Mesenchymal stem cell (in vitro differentiated cells and primary cell): ENCODE data around the gene PTPRN2.
"Not testable (repeated sequence)": the region's sequence is repeated elsewhere in the genome, so short reads cannot be mapped to it uniquely, and the experiment has no call there.

Experiments
- DNase-seq: peaks from one replicate; pipeline ENCODE4 v3.0.0-alpha.2; 2013
- H2AFZ ChIP-seq: one replicate; pipeline ENCODE4 v1.6.1; 2013; ENCODE audit warnings: low read depth, mild to moderate bottlenecking, control low read depth, inconsistent platforms, low read length, moderate library complexity
- H2AK5ac ChIP-seq: 2 replicates; pipeline ENCODE4 v1.6.1; 2013; ENCODE audit warnings: low read length, moderate library complexity, mild to moderate bottlenecking, inconsistent platforms; ENCODE audit not compliant: severe bottlenecking
- H2BK120ac ChIP-seq: one replicate; pipeline ENCODE4 v1.6.1; 2013; ENCODE audit warnings: low read depth, mild to moderate bottlenecking, inconsistent platforms, low read length, moderate library complexity
- H2BK12ac ChIP-seq, 2 experiments: one replicate each; pipeline ENCODE4 v1.6.1; 2013; ENCODE audit warnings: inconsistent platforms in 2 of 2, low read length in 2 of 2, mild to moderate bottlenecking in 2 of 2, moderate library complexity in 2 of 2, control low read depth in 1 of 2
- H2BK15ac ChIP-seq: one replicate; pipeline ENCODE4 v1.6.1; 2013; ENCODE audit warnings: mild to moderate bottlenecking, low read depth, inconsistent platforms; ENCODE audit not compliant: poor library complexity, severe bottlenecking
- H2BK5ac ChIP-seq: 2 replicates; pipeline ENCODE4 v1.6.1; 2013; ENCODE audit warnings: low read depth, mild to moderate bottlenecking, low read length, control low read depth, inconsistent platforms; ENCODE audit not compliant: poor library complexity, severe bottlenecking
- H3K14ac ChIP-seq, 2 experiments: one replicate each; pipeline ENCODE4 v1.6.1; 2013; ENCODE audit warnings: inconsistent platforms in 2 of 2, low read length in 2 of 2, control low read depth in 1 of 2, mild to moderate bottlenecking in 1 of 2, moderate library complexity in 1 of 2
- H3K18ac ChIP-seq, 2 experiments: one replicate each; pipeline ENCODE4 v1.6.1; 2013; ENCODE audit warnings: inconsistent platforms in 2 of 2, low read length in 2 of 2, control low read depth in 1 of 2, low read depth in 1 of 2, mild to moderate bottlenecking in 1 of 2
- H3K23ac ChIP-seq, 2 experiments: one replicate each; pipeline ENCODE4 v1.6.1; 2013; ENCODE audit warnings: inconsistent platforms in 2 of 2, low read length in 2 of 2, mild to moderate bottlenecking in 2 of 2, moderate library complexity in 2 of 2, control low read depth in 1 of 2
- H3K27ac ChIP-seq: 2 replicates; pipeline ENCODE4 v1.5.1; 2013; ENCODE audit warnings: mild to moderate bottlenecking, moderate library complexity, low read length, control low read depth, inconsistent platforms; ENCODE audit not compliant: poor library complexity, severe bottlenecking
- H3K27me3 ChIP-seq, 2 experiments: 2 replicates each; pipeline versions ENCODE4 v1.6.1 to v1.7.0; 2013; ENCODE audit warnings: low read length in 2 of 2, mild to moderate bottlenecking in 2 of 2, moderate library complexity in 2 of 2, control low read depth in 1 of 2, inconsistent platforms in 1 of 2; ENCODE audit not compliant: control insufficient read depth in 1 of 2, insufficient read depth in 1 of 2
- H3K36me3 ChIP-seq, 2 experiments: 2 replicates each; pipeline versions ENCODE4 v1.6.1 to v1.7.0; 2013; ENCODE audit warnings: low read length in 2 of 2, control low read depth in 1 of 2, inconsistent platforms in 1 of 2, low read depth in 1 of 2, mild to moderate bottlenecking in 1 of 2; ENCODE audit not compliant: insufficient read depth in 2 of 2, control insufficient read depth in 1 of 2
- H3K4ac ChIP-seq, 2 experiments: one replicate each; pipeline ENCODE4 v1.6.1; 2013; ENCODE audit warnings: inconsistent platforms in 2 of 2, low read length in 2 of 2, mild to moderate bottlenecking in 2 of 2, moderate library complexity in 2 of 2, control low read depth in 1 of 2, low read depth in 1 of 2
- H3K4me1 ChIP-seq: 2 replicates; pipeline ENCODE4 v1.6.1; 2013; ENCODE audit warnings: low read depth, low read length, control low read depth; ENCODE audit not compliant: control insufficient read depth, insufficient read depth
- H3K4me2 ChIP-seq: 2 replicates; pipeline ENCODE4 v1.6.1; 2013; ENCODE audit warnings: low read length, mild to moderate bottlenecking, inconsistent platforms; ENCODE audit not compliant: poor library complexity, severe bottlenecking
- H3K4me3 ChIP-seq, 2 experiments: 2 replicates each; pipeline versions ENCODE4 v1.5.1 to v1.7.0; 2013; ENCODE audit warnings: low read length in 2 of 2, mild to moderate bottlenecking in 2 of 2, control low read depth in 1 of 2, low read depth in 1 of 2; ENCODE audit not compliant: insufficient read depth in 1 of 2
- H3K79me1 ChIP-seq: replicated peaks from 2 replicates; pipeline ENCODE4 v1.6.1; 2013; ENCODE audit warnings: mild to moderate bottlenecking, control low read depth, low read length, inconsistent platforms; ENCODE audit not compliant: poor library complexity, severe bottlenecking
- H3K9ac ChIP-seq: 2 replicates; pipeline ENCODE4 v1.7.0; 2013; ENCODE audit warnings: mild to moderate bottlenecking, low read length, moderate library complexity
- H3K9me3 ChIP-seq: 2 replicates; pipeline ENCODE4 v1.7.0; 2013; ENCODE audit warnings: mild to moderate bottlenecking, low read length; ENCODE audit not compliant: control insufficient read depth
- H4K8ac ChIP-seq: one replicate; pipeline ENCODE4 v1.6.1; 2013; ENCODE audit warnings: inconsistent platforms, mild to moderate bottlenecking, low read length, moderate library complexity
- H4K91ac ChIP-seq: one replicate; pipeline ENCODE4 v1.6.1; 2013; ENCODE audit warnings: mild to moderate bottlenecking, low read length, inconsistent platforms
- WGBS: methylation state at CpG from one replicate; pipeline ENCODE4 v1.1.7; 2013; ENCODE audit warnings: mixed read lengths; 5-methylcytosine and 5-hydroxymethylcytosine counted together

PTPRN2 gene

GRCh38 chr7:158274404-158274811, 313.2 kb downstream of the PTPRN2 start:
- Histone ChIP-seq H3K4ac (no peak overlapping the region), H3K9ac (no peak overlapping the region), H2BK120ac (no peak overlapping the region), H3K23ac (no peak overlapping the region), H3K4me3 (no peak overlapping the region), H3K9me3 (no peaks in the 10 kb centered on the region), H3K4me1 (no peaks in the 10 kb centered on the region), H3K27me3 (no peaks in the 10 kb centered on the region), H2BK12ac (no peak overlapping the region), H3K79me1 (no peaks in the 10 kb centered on the region), H3K18ac (no peak overlapping the region), H3K27ac (no peak overlapping the region), H2AFZ (no peak overlapping the region), H2BK15ac (no peak overlapping the region), H2AK5ac (no peak overlapping the region), H3K14ac (no peak overlapping the region), H4K91ac (no peak overlapping the region), H3K36me3 (no peaks in the 10 kb centered on the region), H4K8ac (no peak overlapping the region), H2BK5ac (no peak overlapping the region), H3K4me2 (no peak overlapping the region)
- no peak for DNase-seq
- WGBS, result 81% methylated on average over 21 of the region's 21 CpGs

DNA sequence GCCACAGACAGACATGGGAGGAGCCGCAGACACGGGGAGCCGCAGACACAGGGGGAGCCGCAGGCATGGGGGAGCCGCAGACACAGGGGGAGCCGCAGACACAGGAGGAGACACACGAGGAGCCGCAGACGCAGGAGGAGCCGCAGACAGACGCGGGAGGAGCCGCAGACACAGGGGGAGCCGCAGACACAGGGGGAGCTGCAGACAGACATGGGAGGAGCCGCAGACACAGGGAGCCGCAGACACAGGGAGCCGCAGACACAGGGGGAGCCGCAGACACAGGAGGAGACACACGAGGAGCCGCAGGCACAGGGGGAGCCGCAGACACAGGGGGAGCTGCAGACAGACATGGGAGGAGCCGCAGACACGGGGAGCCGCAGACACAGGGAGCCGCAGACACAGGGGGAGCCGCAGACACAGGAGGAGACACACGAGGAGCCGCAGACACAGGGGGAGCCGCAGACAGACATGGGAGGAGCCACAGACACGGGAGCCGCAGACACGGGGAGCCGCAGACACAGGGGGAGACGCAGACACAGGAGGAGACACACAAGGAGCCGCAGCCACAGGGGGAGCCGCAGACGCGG, 313.8 kb downstream of the PTPRN2 start:
- not testable (repeated sequence) for H3K36me3 ChIP-seq, H3K27me3 ChIP-seq, H3K14ac ChIP-seq, H2AK5ac ChIP-seq, H3K27ac ChIP-seq, H3K79me1 ChIP-seq, H2AFZ ChIP-seq, H2BK120ac ChIP-seq, H4K8ac ChIP-seq, H3K4me2 ChIP-seq, H3K9me3 ChIP-seq, H3K9ac ChIP-seq, DNase-seq, H3K4me1 ChIP-seq, H4K91ac ChIP-seq, H2BK15ac ChIP-seq, H3K4me3 ChIP-seq, H2BK5ac ChIP-seq, H2BK12ac ChIP-seq, H3K4ac ChIP-seq, H3K18ac ChIP-seq, H3K23ac ChIP-seq
- 93% methylated on average over 38 of the region's 38 CpGs for WGBS

DNA sequence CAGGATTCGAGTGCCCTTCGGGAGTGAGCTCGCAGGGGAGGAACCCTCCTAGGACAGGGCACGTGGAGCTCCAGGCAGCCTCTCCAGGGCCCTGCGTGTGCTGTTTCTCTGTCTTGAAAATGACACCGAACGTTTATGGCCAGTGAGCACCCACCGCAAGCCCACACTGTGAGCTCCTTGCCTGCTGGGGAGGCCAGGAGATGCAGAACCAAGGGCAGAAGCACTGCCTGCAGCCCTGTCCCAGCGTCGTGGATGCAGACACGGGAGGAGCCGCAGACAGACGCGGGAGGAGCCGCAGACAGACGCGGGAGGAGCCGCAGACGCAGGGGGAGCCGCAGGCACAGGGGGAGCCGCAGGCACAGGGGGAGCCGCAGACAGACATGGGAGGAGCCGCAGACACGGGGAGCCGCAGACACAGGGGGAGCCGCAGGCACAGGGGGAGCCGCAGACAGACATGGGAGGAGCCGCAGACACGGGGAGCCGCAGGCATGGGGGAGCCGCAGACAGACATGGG, 314.4 kb downstream of the PTPRN2 start:
- Histone ChIP-seq H2BK5ac (no peak overlapping the region), H2BK120ac (no peak overlapping the region), H2AK5ac (no peak overlapping the region), H3K4me2 (no peak overlapping the region), H3K27me3 (no peaks in the 10 kb centered on the region), H2AFZ (no peak overlapping the region), H3K18ac (no peak overlapping the region), H3K4ac (no peak overlapping the region), H3K14ac (no peak overlapping the region), H3K27ac (no peak overlapping the region), H3K36me3 (no peaks in the 10 kb centered on the region), H3K79me1 (no peaks in the 10 kb centered on the region), H3K9ac (no peak overlapping the region), H3K4me3 (no peak overlapping the region), H4K91ac (no peak overlapping the region), H2BK12ac (no peak overlapping the region), H4K8ac (no peak overlapping the region), H3K4me1 (no peaks in the 10 kb centered on the region), H3K9me3 (no peaks in the 10 kb centered on the region), H2BK15ac (no peak overlapping the region), H3K23ac (no peak overlapping the region)
- 89% methylated on average over 31 of the region's 31 CpGs for WGBS
- DNase-seq, result no peak

DNA sequence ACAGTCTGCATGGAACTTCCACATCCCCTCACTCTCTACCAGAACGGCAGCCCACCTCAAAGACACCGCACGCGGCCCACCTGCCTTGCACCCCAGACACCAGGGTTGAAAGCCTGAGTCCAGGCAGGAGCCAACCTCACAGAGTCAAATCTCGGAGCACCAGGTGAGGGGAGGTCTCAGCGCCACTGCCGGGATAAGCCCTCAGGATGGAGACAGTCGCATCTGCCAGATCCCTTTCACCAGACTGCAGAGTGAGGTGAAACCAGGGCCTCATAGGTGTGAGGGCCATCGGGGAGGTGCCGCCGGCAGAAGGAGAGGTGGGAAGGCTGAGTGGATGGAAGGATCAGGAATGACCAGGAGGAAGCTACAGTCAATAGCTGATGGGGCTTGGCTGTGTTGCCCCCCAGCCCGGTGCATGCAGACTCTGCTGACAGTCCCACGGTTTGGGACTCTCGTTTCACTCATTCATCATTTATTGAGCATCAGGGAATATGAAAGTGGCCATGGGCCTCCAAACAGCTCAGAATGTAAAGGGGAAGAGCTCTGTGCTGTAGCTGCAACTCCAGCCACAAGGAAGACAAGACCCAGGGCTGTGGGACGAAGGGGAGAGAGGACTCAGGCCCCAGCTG, 315.0 kb downstream of the PTPRN2 start:
- H3K4me2 ChIP-seq, result no peak overlapping the region
- H3K23ac ChIP-seq, result no peak overlapping the region
- WGBS, result 87% methylated on average over 15 of the region's 15 CpGs
- no peak overlapping the region for H4K91ac ChIP-seq
- H2BK12ac ChIP-seq, result no peak overlapping the region
- H3K4me3 ChIP-seq, result no peak overlapping the region
- H3K18ac ChIP-seq, result no peak overlapping the region
- H2AK5ac ChIP-seq, result no peak overlapping the region
- no peak overlapping the region for H2BK120ac ChIP-seq
- no peak overlapping the region for H2BK15ac ChIP-seq
- H3K9me3 ChIP-seq, result no peaks in the 10 kb centered on the region
- DNase-seq, result no peak
- no peak overlapping the region for H3K27ac ChIP-seq
- no peak overlapping the region for H3K9ac ChIP-seq
- H3K79me1 ChIP-seq, result no peaks in the 10 kb centered on the region
- no peaks in the 10 kb centered on the region for H3K27me3 ChIP-seq
- H3K4ac ChIP-seq, result no peak overlapping the region
- H3K14ac ChIP-seq, result no peak overlapping the region
- no peak overlapping the region for H2BK5ac ChIP-seq
- no peak overlapping the region for H4K8ac ChIP-seq
- no peaks in the 10 kb centered on the region for H3K36me3 ChIP-seq
- no peaks in the 10 kb centered on the region for H3K4me1 ChIP-seq
- H2AFZ ChIP-seq, result no peak overlapping the region
